Fibroblast of skin of right biceps (primary cell): ENCODE results near the gene AWAT1.
A peak's percentile ranks its signal among the peaks of the same experiment; 100 is the strongest.
"Not testable (repeated sequence)": the region's sequence is repeated elsewhere in the genome, so short reads cannot be mapped to it uniquely, and the experiment has no call there.

Experiments used
- DNase-seq: peaks from one replicate; pipeline ENCODE4 v3.0.0-alpha.2; 2013

The AWAT1 gene

GRCh38 chrX:70234355-70234754, at the start of gene AWAT1:
Gene AWAT1 (plus strand): TSS chrX:70234655. CDS start chrX:70234696, 41 bp downstream.
- no peak for DNase-seq

- DNase-seq = no peak
Measured at GRCh38 chrX:70190225-70190624, 44.2 kb upstream of the AWAT1 start.

GRCh38 chrX:70196961-70197720, 37.3 kb upstream of the AWAT1 start:
- peak; percentile 39 for DNase-seq

GRCh38 chrX:70201732-70202131, 32.7 kb upstream of the AWAT1 start:
- DNase-seq = no peak

GRCh38 chrX:70208479-70208878, 26.0 kb upstream of the AWAT1 start:
- no peak for DNase-seq

- DNase-seq = not testable (repeated sequence)
Measured at GRCh38 chrX:70209570-70209969, 24.9 kb upstream of the AWAT1 start.

- DNase-seq = peak; percentile 3
Measured at GRCh38 chrX:70219938-70220764, 14.3 kb upstream of the AWAT1 start.

- DNase-seq = no peak
Measured at GRCh38 chrX:70226048-70226447, 8.4 kb upstream of the AWAT1 start.

GRCh38 chrX:70226687-70227086, 7.8 kb upstream of the AWAT1 start:
- no peak for DNase-seq

GRCh38 chrX:70231666-70232065, 2.8 kb upstream of the AWAT1 start:
- DNase-seq = no peak

- no peak for DNase-seq
Measured at GRCh38 chrX:70240751-70241150, 6.3 kb downstream of the AWAT1 start.

GRCh38 chrX:70241501-70241900, 7.0 kb downstream of the AWAT1 start:
- DNase-seq = no peak

- peak; percentile 13 for DNase-seq
Measured at GRCh38 chrX:70243601-70244000, 9.1 kb downstream of the AWAT1 start.

GRCh38 chrX:70244881-70245280, 10.4 kb downstream of the AWAT1 start:
- no peak for DNase-seq

GRCh38 chrX:70247252-70247651, 12.8 kb downstream of the AWAT1 start:
- no peak for DNase-seq

GRCh38 chrX:70252491-70252890, 18.0 kb downstream of the AWAT1 start:
- DNase-seq = no peak

GRCh38 chrX:70253377-70254062, 19.1 kb downstream of the AWAT1 start:
- DNase-seq = peak; percentile 8

- no peak for DNase-seq
Measured at GRCh38 chrX:70254063-70254400, 19.6 kb downstream of the AWAT1 start.

- no peak for DNase-seq
Measured at GRCh38 chrX:70254909-70255308, 20.5 kb downstream of the AWAT1 start.

- DNase-seq = peak; percentile 1
Measured at GRCh38 chrX:70255452-70255851, 21.0 kb downstream of the AWAT1 start.

- no peak for DNase-seq
Measured at GRCh38 chrX:70257423-70258288, 23.2 kb downstream of the AWAT1 start.

GRCh38 chrX:70260104-70260503, 25.6 kb downstream of the AWAT1 start, which contains the start of gene P2RY4:
Gene P2RY4 (minus strand): TSS chrX:70260204. CDS start chrX:70259624, 580 bp downstream.
- no peak for DNase-seq
